Left renal cortex interstitium (tissue), 4 donors: Measurements from ENCODE around the gene ACTN1. TPM values are rescaled to one million over a fixed set of nuclear protein-coding genes. Genes with fewer than 3 reads are reported as not detected.
"Not testable (repeated sequence)": the region's sequence is repeated elsewhere in the genome, so short reads cannot be mapped to it uniquely, and the experiment has no call there.

Experiments
- DNase-seq, 4 donors: peaks; one replicate each; pipeline ENCODE4 v3.0.0-alpha.2; 2013; ENCODE audit warnings: low read depth in 4 of 4, low spot score in 2 of 4, missing footprints in 1 of 4
- polyA plus RNA-seq, 4 donors: library from polyadenylated mRNA; unstranded; fragments of 120-200 nt; gene quantifications; one replicate each; pipeline ENCODE4 v1.2.1, GENCODE V29; 2013; ENCODE audit not compliant: insufficient read length in 4 of 4

Gene ACTN1
- polyA plus RNA-seq, 4 donors = 71.6 to 83.5 (median 75.3) TPM

DNA sequence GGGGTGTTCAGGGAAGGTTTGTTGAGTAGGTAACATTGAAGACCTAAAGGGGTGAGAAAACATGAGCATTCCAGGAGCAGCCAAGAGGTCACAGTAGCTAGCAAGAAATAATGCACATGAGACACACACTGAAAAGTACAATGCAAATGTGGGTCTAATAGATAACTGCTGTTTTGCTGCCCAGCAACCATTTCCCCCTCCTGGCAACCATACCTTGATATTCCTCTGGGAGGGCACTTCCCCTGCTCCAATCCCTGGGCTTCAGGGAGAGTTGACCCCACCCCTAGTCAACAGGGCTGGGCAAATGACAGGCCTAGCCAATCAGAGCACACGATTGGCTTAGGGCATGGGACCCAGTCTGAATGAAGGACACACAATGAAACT, 8.5 kb upstream of the ACTN1 start:
- no peak for DNase-seq

GRCh38 chr14:68986926-68987652, 8.0 kb upstream of the ACTN1 start:
- DNase-seq = no peak

DNA sequence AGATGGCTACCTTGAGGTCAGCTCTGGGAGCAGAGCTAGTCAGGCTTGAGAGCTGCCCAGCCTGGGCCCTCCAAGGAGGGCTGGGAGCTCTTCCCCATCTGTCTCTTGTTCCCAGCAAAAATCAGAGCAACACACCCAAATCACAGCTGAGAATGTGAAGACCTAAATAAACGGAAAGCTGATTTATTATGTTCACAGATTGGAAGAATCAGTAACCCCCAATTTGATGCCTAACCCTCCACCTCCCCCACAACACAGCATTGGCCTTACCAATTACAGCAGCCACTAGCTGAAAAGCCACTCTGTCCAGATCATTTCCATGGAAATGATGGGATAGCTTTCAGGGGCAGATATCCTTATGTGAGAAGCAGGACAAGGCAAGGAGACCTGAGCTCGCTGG, 7.1 kb upstream of the ACTN1 start:
- no peak for DNase-seq

DNA sequence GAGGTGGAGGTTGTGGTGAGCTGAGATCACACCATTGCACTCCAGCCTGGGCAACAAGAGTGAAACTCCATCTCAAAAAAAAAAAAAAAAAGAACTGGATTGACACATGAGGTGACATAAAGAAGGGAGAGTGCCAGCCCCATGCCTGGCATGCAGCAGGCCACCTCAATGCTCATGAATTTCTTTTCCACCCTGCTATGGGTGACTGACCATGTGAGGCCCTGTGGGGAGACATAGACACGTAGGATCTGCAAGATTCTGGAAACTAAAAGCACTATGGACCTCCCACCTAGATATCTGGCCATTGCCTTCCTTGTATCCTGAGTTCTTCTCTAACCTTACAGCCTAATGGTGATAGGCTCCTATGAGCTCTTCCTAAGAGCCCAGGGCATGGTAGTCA, 5.6 kb upstream of the ACTN1 start:
- DNase-seq = no peak

- DNase-seq = no peak
Measured at GRCh38 chr14:68983191-68983590, 4.1 kb upstream of the ACTN1 start.

DNA sequence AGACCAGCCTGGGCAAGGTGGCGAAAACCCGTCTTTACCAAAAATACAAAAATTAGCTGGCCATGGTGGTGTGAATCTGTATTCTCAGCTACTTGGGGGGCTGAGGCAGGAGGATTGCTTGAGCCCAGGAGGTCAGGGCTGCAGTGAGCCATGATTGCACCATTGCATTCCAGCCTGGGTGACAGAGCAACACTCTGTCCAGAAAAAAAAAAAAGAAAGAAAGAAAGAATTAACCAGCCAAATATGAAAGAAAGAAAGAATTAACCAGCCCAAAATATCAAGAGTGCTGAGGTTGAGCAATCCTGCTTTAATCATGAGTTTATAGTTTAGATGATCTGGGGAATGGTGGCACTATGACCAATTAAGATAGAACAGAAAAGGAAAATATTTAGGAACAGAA, 3.5 kb upstream of the ACTN1 start:
- no peak for DNase-seq

GRCh38 chr14:68981539-68981976, 2.5 kb upstream of the ACTN1 start:
- no peak for DNase-seq

DNA sequence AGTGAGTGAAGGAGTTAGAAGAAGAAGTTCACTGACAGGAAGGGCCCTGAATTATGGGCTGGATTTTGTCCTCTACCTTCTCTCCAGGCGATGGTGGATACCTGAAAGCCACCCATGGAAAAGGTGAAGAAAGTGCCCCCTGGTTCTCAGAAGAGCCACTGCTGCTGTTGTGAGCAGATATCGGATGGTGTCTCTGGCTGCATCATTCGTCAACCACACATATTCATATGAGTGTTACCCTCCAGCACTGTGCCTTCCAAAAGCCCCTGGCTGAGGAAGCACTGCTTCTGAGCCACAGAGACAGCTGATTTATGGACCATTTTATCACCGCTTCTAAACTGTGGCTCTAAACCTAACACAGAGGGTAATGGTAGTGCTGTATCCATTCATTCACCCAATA, 2.0 kb upstream of the ACTN1 start:
- DNase-seq = no peak

DNA sequence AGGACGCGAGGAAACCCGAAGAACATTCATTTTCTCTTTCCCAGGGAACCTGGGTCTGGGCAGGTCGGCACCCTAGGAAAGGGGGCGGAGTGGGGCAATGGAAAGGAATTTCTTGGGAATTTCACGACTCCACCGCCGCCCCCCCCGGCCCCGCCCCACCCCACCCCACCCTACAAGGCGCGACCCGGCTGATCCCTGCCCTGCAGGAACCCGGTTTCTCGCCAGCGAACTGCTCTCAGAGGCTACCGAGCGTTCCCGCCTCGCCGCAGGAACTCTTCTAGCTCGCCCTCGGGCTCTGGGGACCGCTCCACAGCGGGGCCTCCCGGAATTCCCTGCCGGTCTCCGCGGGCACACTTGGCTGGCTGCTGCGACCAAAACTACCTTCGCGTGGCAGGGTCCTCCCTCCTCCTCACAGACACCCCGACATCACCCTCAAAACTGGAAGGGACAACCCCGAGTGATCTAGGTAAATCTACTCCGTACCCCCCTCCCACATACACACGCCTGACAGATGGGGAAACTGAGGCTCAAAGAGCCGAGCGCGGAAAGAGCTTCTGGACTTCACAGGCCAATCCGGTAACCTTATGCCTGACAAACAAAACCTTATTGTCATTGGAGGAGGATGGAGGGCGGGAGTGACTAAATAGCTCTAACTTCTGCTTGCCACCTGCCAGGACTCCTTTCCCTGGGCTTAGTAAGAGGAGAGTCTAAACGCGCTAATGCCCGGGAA, 785 bp upstream of the ACTN1 start:
- no peak for DNase-seq

GRCh38 chr14:68978172-68978911, 760 bp downstream of the ACTN1 start:
- DNase-seq = no peak

GRCh38 chr14:68977718-68978171, 1.4 kb downstream of the ACTN1 start:
- DNase-seq = no peak

- DNase-seq = no peak
Measured at GRCh38 chr14:68977180-68977717, 1.9 kb downstream of the ACTN1 start.

DNA sequence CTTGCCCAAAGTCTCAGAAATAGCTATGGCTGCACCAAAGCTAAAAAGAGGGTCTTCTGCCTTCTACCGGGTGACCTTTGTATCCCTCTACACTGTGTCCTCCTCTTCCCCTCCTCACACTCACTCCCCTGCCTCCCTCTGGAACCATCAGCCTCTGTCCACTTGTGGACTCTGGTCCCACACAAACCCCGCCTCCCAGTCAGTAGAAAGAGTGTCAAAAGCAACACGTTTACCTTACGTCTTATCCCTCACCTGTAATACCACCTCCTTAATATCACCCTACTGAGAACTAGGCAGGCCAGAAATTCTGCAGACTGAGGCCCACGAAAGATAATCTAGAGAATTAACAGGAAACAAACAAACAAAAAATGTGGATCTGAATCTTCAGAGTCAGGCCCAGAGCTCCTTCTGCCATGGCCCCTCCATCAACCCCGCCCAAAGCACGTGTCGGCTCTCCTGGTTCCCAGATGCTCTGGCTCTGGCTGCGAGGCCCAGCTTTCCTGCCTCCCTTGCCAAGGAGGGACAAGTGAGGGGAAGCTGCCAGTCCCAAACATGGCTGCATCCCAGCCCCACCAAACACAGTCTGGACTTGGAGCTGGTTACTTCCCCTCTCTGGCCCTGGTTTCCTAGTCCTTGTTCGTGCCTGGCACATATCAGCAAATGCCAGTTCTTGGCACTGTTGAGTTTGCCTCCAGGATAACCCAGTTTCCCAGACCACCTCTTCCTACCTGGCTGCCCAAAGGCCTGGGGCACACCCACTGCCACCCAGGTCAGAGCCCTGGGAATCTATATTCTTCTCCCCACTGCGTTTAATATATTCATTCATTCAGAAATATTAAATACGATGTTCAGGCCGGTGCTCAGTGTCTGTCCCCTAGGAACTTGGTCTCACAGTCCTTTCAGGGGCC, 2.7 kb downstream of the ACTN1 start:
- DNase-seq = no peak

GRCh38 chr14:68975667-68976066, 3.4 kb downstream of the ACTN1 start:
- DNase-seq = no peak

GRCh38 chr14:68974759-68975347, 4.2 kb downstream of the ACTN1 start:
- DNase-seq = no peak

DNA sequence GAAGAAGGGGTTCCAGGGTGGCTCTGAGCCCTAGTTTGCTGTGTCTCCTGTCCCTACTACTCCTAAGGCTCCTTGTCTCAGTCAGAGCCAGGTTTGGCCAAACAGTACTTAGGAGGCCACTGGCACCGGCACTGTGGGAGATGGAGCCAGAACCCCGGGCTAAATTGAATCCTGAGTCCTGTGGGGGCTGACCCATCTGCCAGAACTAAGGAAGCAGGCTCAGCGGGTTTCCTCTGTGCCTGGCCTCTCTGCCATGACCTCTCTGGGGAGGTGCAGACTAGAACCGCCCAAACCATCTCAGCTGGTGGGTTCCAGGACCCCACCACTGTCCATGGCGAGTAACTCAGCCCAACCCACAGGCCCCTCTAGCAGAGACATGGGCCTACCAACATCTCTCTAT, 5.5 kb downstream of the ACTN1 start:
- no peak for DNase-seq

- not testable (repeated sequence) for DNase-seq
Measured at GRCh38 chr14:68973219-68973565, 5.9 kb downstream of the ACTN1 start.

DNA sequence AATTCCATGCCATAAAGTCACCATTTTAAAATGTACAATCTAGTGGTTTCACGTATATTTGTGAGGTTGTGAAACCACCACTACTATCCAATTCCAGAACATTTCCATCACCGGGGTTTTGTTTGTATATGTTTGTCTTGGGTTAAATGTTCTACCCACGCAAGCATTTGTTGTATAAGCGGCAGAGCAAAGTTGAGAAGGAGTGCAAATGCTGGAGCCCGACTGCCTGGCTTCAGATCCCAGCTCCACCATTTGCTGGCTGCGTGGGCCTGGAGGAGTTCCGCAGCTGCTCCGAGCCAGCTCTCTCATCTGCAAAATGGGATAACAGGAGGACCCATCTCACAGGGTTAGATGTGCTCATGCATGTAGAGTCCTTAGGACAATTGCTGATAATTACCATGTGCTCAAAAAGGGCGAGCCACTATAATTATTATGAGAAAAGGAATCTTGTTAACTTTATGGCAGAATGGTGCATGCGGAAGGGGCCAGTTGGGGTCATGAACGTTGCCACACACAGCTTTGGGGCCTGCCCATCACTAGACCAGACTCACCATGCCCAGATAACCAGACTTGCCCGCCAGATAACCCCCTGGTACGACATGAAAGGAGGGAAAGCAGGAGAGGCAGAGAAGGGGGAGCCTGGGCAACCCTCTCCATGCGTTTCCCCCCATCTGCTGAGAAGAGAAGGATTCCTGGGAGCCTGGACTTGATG, 6.4 kb downstream of the ACTN1 start:
- no peak for DNase-seq

- DNase-seq = no peak
Measured at GRCh38 chr14:68971411-68972035, 7.6 kb downstream of the ACTN1 start.
